Measurements from ENCODE around the gene RITA1.

- TF ChIP-seq CTCF (IDR thresholded peaks at IDR 0.05; ENCODE audit: low read depth, low read length) (no peak), EZH2phosphoT487 (IDR thresholded peaks at IDR 0.05; ENCODE audit: low read depth) (no peak)
These were observed 55.9 kb downstream of the RITA1 start for GRCh38 chr12:113241191-113242025.

All from OCI-LY3 (cell line).